ENCODE measurements around the gene SAMD4A. TPM values are rescaled to one million over a fixed set of nuclear protein-coding genes. Genes with fewer than 3 reads are reported as not detected.

Gene SAMD4A
- polyA plus RNA-seq, 12 donors, result 47.4 to 74.9 (median 63.3) TPM; not detected in 1

DNA sequence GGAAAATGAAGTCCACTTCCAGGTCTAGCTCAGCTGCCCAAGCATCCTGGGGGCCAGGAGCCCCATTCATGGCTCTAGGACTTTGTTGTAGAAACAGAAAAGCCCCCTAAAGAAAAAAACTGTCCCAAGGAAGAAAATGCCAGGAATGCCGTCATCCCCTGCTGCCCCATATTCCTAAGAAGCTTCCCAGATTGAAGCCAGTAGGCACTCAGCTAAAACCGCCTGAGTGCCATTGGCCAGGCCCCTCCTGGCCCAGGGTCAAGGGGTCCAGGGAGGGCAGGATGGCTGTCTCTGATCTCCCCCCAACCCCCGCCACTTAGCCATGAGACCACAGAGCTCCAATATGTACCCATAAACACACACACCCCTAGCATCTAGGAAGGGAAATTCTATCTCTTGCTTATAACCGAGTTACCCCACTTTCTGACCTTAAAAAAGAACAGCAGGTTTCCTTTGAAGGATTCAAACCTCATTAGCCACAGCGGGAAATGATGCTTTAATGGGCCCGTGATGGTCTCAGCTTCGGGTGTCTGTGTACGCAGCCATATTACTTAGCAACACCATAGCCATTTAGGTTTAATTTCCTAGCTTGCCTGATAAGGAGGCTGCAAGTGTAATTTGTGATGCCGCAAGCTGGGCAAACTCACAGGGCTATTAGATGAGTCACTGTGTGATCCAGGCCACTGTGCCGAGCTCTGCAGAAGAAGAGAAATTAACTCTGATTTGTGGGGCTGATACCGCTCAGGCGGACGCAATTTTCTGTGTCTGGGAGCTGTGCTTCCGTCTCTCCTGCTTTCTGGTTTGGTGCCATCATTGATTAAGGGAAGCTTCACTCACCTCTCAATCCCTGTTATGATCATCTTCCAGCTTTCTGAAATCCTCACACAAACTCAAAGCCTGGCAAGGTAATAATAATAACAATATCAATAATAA, 251.5 kb downstream of the SAMD4A start:
- no peak for DNase-seq

DNA sequence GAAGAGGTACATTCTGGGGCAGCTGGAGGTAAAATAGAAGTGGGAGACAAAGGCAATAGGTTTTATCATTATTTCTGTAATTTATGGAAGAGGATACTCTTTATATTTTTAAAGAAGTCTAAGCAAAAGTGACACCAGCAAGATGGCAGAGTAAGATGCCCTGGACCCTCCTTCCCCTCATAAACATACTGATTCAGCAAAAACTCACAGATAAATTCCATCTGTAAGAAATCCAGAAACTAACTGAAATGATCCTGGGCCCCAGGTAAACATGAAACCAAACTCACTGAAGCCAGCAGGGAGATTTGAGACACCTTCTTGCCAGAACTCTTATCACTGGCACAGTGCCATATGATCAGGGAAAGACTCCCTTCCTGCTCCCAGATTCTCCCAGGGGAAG, 255.8 kb downstream of the SAMD4A start:
- no peak for DNase-seq

DNA sequence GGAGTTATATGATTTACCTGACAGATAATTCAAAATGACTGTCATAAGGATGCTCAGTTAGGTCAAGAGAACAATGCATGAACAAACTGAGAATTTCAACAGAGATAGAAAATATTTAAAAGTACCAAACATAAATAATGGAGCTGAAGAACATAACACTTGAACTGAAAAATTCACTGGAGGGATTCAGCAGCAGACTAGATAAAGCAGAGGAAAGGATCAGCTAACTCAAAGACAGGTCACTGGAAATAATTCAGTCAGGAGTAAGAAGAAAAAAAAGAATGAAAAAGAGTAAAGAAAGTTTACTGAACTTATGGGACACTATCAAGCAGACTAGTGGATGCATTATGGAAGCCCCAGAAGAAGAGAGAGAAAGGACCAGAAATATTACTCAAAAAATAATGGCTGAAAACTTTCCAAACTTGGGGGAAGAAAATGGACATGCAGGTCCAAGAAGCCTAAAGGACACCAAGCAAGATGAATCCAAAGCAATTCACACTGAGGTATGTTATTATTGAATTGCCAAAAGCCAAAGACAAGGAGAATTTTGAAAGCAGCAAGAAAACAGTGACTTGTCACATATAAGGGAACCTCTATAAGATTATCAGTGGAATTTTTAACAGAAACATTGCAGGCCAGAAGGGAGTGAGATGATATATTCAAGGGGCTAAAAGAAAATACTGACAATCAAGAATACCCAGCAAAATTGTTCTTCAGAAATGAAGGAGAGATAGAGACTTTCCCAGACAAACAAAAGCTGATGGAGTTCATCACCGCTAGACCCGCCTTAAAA, 257.0 kb downstream of the SAMD4A start:
- DNase-seq, result no peak

DNA sequence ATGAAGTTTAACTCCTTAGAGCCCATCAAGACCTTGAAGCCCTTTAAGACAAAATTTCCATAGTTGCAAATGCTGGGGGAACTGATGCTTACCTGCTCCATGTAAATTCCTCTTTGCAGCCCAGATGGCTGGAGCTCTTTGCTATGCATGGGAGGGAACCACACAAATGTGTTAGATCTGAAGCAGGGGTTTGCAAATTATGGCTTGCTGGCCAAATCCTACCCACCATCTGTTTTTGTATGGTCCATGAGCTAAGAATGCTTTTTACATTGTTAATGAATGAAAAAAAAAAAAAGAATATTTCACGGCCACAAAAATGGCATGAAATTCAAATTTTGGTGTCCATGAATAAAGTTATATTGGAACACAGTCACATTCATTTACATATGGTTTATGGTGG, 261.1 kb downstream of the SAMD4A start:
- DNase-seq, result no peak

DNA sequence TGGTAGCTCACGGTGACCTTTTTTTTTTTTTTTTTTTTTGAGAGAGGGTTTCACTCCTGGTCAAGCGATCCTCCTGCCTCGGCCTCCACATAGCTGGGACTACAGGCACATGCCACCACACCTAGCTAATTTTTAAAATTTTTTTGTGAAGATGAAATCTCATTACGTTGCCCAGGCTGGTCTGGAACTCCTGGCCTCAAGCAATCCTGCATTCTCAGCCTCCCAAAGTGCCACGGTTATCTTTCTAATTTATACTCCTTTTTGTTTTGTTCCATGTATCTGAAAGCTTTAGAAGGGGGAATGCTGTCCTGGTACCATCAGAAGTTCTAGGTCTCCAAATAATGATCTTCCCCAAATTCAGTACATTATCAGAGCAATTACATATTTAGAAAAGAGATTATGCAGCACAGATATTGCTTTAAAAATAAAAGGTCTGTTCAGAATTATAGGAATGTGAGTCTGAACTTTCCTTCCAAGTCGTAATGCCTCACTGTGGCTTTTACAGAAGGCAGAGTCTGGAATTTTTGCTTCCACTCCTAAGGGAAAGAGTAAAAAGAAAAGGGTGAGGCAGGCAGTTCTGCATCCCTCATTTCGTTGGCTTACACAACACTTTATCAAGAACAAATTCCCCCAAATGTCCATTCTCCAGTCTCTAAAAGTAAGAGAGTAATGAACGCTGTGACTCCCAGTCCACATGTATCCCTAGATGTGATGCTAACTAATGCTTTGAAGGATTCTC, 262.7 kb downstream of the SAMD4A start:
- DNase-seq, result no peak

DNA sequence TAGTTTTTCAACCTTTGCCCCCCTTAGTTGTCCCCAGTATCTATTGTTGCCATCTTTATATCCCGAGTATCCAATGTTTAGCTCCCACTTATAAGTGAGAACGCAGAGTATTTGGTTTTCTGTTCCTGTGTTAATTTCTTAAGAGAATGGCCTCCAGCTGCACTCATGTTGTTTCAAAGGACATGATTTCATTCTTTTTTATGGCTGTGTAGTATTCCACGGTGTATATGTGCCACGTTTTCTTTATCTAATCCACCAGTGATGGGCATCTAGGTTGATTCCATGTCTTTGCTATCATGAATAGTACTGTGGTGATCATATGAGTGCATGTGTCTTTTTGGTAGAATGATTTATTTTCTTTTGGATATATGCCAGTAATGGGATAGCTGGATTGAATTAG, 263.7 kb downstream of the SAMD4A start:
- DNase-seq, result no peak

DNA sequence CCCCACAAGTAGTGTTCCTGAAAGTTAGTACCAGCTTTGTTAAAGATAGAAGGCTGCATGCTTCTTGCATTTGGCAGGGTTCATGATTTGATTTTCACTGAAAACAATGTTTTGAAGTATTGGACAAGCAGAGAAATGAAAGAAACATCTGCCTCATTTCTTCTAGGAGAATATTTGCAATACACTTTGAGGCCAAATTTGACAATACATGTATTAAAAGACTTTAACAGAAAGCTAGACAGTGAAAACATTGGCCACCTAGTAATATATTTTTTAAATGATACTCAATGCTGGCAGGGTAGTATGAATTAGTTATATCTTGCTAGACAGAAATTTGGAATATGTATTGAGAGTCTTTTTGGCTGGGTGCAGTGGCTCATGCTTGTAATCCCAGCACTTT, 267.2 kb downstream of the SAMD4A start:
- DNase-seq, result no peak

DNA sequence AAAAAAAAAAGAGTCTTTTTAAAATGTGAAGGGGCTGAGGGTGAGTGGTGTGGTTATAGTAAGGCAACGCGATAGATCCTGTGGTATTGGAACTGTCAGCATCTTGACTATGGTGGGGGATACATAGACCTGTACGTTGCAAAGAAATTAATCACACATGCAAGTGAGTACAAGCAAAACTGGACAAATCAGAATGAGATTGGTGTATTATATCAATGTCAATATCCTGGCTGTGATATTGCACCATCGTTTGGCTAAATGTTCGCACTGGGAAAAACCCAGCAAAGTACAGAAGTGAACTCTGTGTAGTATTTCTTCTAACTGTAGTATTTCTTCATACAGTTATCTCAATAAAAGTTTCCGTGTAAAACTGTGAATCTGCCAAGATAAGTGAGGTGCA, 267.8 kb downstream of the SAMD4A start:
- no peak for DNase-seq

DNA sequence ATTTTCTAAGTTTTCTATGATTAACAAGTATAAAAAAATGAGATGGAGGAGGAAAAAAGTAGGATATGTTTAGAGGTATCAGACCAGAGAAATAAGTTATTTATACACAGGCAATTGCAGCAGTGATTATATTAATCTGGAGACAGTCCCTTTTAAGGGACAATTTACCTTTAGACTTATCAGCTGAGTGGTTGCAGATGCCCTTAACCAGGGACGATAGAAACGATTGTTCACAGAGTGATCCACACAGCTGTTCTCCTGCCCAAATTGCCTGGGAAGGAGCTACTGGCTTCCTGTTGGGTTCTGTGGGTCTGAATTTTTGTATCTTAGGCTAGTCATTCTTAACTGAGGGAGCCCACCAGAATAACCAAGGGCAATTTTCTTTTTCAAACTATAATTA, 269.3 kb downstream of the SAMD4A start:
- DNase-seq, result no peak

DNA sequence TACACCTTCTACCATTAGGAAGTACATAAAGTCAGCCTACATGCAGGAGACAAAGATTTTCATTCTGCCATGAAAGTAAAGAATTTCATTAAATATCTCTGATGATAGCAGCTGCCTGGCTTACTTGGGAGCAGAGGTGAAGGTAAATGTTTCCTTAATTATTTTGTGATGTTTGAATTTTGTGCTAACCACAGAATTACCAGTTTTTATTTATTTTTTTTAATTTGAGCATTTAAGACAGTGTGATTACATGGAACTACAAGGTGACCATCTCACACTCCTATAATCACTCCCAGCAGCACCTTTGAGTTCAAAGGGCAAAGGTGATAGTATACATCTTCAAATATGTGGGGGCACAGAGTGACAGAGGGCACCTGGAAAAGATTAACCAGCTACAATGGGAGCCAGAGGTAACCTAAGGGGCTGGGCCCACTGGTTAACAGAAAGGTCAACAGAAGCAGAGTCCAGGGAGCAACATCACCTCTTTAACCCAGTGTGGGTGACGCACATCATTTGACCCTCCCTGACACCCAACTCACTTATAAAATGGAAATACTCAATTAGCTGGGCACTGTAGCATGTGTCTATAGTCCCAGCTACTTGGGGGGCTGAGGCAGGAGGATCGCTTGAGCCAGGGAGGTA, 270.7 kb downstream of the SAMD4A start:
- DNase-seq, result no peak

DNA sequence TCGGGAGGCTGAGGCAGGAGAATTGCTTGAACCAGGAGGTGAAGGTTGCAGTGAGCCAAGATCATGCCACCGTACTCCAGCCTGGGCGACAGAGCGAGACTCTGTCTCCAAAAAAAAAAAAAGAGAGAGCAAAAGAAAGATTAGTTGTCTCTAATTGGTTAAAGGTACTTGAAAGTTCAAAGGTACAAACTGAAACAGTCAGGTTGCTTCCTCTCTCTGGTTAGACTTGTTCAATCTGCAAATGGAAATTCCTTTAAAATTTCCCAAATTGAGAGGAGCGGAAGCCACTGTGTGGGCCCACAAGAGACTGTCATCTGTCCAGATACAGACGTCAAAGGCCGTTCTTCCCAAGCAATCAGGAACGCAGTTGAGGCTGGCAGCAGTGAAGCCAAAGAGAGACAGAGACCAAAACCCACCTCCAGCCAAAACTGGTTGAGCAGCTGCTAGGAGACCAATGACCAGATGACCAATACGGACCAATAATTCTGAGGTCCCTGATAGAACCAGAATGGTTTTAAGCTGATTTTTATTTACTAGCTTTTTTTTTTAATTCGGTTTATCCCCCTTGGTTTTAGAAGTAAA, 272.1 kb downstream of the SAMD4A start:
- DNase-seq, result no peak

DNA sequence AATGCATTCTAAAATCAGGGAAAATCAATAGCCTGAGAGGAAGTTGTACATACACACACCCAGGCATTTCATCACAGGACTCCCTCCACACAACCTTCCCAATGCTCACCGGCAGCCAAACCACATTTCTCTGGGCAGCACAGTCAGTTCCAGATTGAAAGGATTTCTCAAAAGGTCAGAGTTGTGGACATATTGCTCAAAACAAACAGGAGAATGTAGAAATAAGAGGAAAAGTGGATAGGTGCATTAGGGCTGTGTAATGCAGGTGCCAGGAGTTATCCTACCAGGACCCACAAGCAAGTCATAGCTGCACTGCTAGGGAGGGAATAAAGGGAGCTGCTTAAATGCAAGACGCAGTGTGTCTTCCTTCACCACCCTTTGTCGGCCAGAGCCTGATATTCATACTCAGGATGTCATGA, 272.8 kb downstream of the SAMD4A start:
- DNase-seq, result no peak

DNA sequence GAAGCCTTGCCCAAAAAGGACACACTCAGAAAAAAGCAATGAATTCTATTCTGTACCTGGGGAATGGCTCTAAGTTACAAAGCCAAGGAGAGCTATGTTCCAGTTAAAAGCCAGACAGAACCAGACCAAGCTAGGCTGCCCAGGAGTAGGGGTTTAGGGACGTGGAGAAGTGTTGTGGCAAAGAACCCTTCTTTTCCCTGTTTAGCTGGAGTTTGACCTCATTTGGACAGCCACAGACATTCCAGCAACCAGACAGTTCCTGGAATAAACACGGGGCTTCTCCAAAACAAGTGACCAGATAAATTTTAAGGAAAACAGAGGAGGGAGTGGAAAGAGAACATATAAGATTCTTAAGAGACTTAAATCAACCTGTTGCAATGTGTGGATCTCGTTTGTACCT, 273.4 kb downstream of the SAMD4A start:
- DNase-seq, result no peak

DNA sequence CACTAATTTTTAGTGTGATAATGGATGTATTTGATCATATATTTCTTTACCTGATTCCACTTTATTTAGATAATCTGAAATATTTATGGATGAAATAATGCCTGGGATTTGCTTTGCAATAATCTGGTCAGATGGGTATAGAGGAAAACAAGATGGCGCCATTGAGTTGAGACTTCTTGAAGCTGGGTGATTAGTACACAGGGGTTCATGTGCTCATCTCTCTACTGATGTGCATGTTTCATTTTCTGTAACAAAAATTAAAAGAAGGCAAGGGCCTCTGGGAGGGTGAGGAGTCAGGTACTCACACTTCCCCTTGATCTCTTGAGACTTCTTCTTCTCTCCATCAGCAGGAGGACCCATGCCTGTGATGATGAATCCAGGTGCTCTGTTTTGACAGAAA, 273.9 kb downstream of the SAMD4A start:
- no peak for DNase-seq

Other genes with a start within 250 kb of the SAMD4A start
- gene CDKN3, start 170.1 kb upstream of the SAMD4A start, polyA plus RNA-seq (ENCODE audit: insufficient read length in 12 of 12), result 10 to 100 TPM in 11 of 12 donors, not detected in 1; 26.1 to 41.2 (median 35.4) TPM
- gene CNIH1, start 125.8 kb upstream of the SAMD4A start, polyA plus RNA-seq (ENCODE audit: insufficient read length in 12 of 12), result 100 to 1,000 TPM in 11 of 12 donors, not detected in 1; 107 to 226 (median 197) TPM
- 10 to 100 TPM in 11 of 12 donors, not detected in 1; 36.2 to 73.8 (median 59.1) TPM for gene GMFB, start 78.1 kb upstream of the SAMD4A start, polyA plus RNA-seq (ENCODE audit: insufficient read length in 12 of 12)
- 10 to 100 TPM in 10 of 12 donors, 1 to 10 TPM in 1, not detected in 1; 8.9 to 23.7 (median 17.4) TPM for gene CGRRF1, start 57.2 kb upstream of the SAMD4A start, polyA plus RNA-seq (ENCODE audit: insufficient read length in 12 of 12)

All from muscle of arm (tissue), 12 donors.